Measurements from ENCODE around the gene WNK1. TPM values are rescaled to one million over a fixed set of nuclear protein-coding genes. Genes with fewer than 3 reads are reported as not detected.

WNK1 gene
- total RNA-seq, 1 donor from 2014 or later = 366 TPM

DNA sequence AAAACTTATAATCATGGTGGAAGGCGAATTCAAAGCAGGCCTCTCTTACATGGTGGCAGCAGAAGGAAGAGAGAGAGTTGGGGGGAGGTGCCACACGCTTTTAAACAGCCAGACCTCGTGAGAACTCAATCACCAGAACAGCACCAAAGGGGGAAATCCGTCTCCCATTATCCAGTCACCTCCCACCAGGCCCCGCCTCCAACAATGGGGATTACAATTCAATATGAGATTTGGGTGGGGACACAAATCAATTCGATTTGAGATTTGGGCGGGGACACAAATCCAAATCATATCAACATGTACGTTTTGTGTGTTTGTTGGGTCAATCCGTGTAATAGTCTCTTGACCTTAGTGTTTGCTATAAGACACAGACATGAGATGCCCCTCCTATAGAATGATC is 21.8 kb upstream of the WNK1 start:
- Histone ChIP-seq H3K36me3 (no peaks in the 10 kb centered on the region), H3K27ac (no peak overlapping the region), H3K4me1 (peaks cover 16% of the 10 kb centered on the region), H3K9me3 (no peaks in the 10 kb centered on the region), H3K27me3 (no peaks in the 10 kb centered on the region), H3K4me3 (no peak overlapping the region)
- intact Hi-C loops (cut with DNase I) = no loop called here
- TF ChIP-seq POLR2A (IDR thresholded peaks at IDR 0.05) (no peak), POLR2AphosphoS5 (IDR thresholded peaks at IDR 0.05; ENCODE audit: insufficient read depth in 1 of 2, low read depth in 1 of 2) (no peak)
- TF ChIP-seq, protein P1, sequence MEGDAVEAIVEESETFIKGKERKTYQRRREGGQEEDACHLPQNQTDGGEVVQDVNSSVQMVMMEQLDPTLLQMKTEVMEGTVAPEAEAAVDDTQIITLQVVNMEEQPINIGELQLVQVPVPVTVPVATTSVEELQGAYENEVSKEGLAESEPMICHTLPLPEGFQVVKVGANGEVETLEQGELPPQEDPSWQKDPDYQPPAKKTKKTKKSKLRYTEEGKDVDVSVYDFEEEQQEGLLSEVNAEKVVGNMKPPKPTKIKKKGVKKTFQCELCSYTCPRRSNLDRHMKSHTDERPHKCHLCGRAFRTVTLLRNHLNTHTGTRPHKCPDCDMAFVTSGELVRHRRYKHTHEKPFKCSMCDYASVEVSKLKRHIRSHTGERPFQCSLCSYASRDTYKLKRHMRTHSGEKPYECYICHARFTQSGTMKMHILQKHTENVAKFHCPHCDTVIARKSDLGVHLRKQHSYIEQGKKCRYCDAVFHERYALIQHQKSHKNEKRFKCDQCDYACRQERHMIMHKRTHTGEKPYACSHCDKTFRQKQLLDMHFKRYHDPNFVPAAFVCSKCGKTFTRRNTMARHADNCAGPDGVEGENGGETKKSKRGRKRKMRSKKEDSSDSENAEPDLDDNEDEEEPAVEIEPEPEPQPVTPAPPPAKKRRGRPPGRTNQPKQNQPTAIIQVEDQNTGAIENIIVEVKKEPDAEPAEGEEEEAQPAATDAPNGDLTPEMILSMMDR (IDR thresholded peaks at IDR 0.05) = no peak
- no peak for DNase-seq (ENCODE audit: extremely low spot score in 2 of 2)

DNA sequence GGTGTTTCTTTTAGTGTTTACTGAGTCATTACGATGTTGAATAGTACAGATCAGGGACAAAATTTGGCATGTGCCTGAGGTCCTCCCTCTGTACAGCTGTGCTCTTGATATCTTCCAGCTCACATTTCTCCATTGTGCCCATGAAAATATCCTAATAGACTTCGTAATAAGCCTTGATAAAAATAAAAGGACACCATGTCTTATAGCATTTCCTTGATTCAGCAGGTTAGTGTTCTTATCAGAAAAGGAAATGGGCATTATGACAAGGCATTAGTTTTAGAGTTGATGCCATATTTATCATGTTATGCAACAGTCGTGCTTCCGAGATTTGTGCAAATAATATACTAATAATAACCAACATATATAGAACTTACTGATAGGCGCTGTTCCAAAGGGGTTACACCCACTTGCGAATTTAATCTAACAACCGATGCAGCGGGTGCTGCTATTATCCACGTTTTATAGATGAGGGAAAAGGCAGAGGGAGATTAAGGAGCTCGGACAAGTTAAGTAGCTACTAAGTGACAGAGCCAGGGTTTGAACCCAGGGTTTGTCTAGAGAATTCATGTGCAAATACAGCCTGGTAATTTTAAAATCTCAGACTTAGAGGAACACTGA is 15.1 kb upstream of the WNK1 start:
- DNase-seq (ENCODE audit: extremely low spot score in 2 of 2) = no peak
- Histone ChIP-seq H3K4me1 (no peaks in the 10 kb centered on the region), H3K36me3 (no peaks in the 10 kb centered on the region), H3K27me3 (no peaks in the 10 kb centered on the region), H3K9me3 (no peaks in the 10 kb centered on the region), H3K27ac (no peak overlapping the region), H3K4me3 (no peak overlapping the region)
- TF ChIP-seq POLR2AphosphoS5 (IDR thresholded peaks at IDR 0.05; ENCODE audit: insufficient read depth in 1 of 2, low read depth in 1 of 2) = peak in 1 of 2 donors; percentile 84
- TF ChIP-seq, protein P1 (IDR thresholded peaks at IDR 0.05) = no peak
- intact Hi-C loops (cut with DNase I) = no loop called here

DNA sequence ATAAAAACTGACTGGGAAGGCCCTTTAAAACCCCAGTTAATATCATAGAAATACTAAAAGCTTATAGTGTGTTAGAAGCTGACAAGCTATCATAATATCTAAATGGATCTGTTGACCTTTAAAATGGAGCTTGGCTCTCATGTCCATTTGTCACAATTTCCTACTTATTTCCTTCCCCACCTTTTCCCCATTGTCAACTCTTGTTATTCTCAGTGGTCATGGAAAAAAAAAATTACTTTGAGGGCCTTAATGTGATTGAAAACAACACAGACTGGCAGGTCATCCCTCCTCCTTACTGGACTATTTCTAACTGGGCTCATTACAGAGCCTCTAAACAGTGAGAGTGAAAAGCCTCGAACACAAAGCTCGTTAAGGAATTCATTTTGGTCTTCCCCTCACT is 13.7 kb upstream of the WNK1 start:
- H3K4me3 ChIP-seq = no peak overlapping the region
- TF ChIP-seq, protein P1 (IDR thresholded peaks at IDR 0.05) = no peak
- TF ChIP-seq POLR2AphosphoS5 (IDR thresholded peaks at IDR 0.05; ENCODE audit: insufficient read depth in 1 of 2, low read depth in 1 of 2) = peak in 1 of 2 donors; percentile 37
- no peaks in the 10 kb centered on the region for H3K36me3 ChIP-seq
- no peaks in the 10 kb centered on the region for H3K27me3 ChIP-seq
- no peaks in the 10 kb centered on the region for H3K4me1 ChIP-seq
- DNase-seq (ENCODE audit: extremely low spot score in 2 of 2) = no peak
- no peak overlapping the region for H3K27ac ChIP-seq
- no peaks in the 10 kb centered on the region for H3K9me3 ChIP-seq
- intact Hi-C loops (cut with DNase I) = no loop called here

DNA sequence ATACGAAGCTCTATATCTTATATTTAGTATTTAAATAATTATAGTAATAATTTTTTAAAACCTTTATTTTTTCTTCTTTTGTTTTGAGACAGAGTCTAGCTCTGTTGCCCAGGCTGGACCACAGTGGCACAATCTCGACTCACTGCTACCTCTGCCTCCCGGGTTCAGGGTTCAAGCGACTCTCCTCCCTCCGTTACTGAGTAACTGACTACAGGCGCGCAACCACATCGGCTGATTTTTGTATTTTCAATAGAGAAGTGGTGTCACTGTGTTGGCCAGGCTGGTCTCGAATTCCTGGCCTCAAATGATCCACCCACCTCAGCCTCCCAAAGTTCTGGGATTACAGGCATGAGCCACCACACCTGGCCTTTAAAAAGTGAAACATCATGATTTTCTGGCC is 13.0 kb upstream of the WNK1 start:
- no peak overlapping the region for H3K4me3 ChIP-seq
- no peak for DNase-seq (ENCODE audit: extremely low spot score in 2 of 2)
- TF ChIP-seq POLR2A (IDR thresholded peaks at IDR 0.05) = no peak
- TF ChIP-seq, protein P1 (IDR thresholded peaks at IDR 0.05) = no peak
- no peak for TF ChIP-seq POLR2AphosphoS5 (IDR thresholded peaks at IDR 0.05; ENCODE audit: insufficient read depth in 1 of 2, low read depth in 1 of 2)

DNA sequence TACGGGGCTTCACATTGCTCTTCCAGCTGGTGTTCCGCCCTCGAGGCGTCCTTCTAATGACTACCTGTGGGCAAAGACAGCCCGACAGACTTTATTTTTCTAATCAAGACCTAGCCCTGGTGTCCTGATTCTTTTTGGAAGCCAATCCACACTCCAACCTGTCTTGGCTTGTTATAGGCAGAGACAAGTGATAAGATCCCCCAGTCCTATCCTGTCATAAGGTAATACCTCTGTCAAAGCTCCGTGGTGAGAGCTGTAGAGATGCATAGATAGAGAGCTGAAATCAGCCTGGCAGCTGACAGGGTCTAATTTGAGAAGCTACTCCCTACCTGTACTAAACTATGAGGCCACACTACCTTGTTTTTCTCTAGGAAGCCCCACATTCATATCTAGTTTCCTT is 11.5 kb upstream of the WNK1 start:
- TF ChIP-seq POLR2AphosphoS5 (IDR thresholded peaks at IDR 0.05; ENCODE audit: insufficient read depth in 1 of 2, low read depth in 1 of 2) (no peak), POLR2A (IDR thresholded peaks at IDR 0.05) (no peak)
- TF ChIP-seq, protein P1 (IDR thresholded peaks at IDR 0.05) = no peak
- no peaks in the 10 kb centered on the region for H3K27me3 ChIP-seq
- intact Hi-C loops (cut with DNase I) = no loop called here
- no peak for DNase-seq (ENCODE audit: extremely low spot score in 2 of 2)
- H3K9me3 ChIP-seq = no peaks in the 10 kb centered on the region
- H3K4me1 ChIP-seq = no peaks in the 10 kb centered on the region
- H3K27ac ChIP-seq = no peak overlapping the region
- H3K4me3 ChIP-seq = no peak overlapping the region
- H3K36me3 ChIP-seq = no peaks in the 10 kb centered on the region

More for the DNA sequence above, 13.0 kb upstream of the WNK1 start:
- Histone ChIP-seq H3K9me3 (no peaks in the 10 kb centered on the region), H3K27ac (no peak overlapping the region), H3K27me3 (no peaks in the 10 kb centered on the region), H3K36me3 (no peaks in the 10 kb centered on the region), H3K4me1 (no peaks in the 10 kb centered on the region)
- intact Hi-C loops (cut with DNase I) = no loop called here

All from vagina (tissue), 2 donors.